ENCODE results near the gene NSMF. TPM values are rescaled to one million over a fixed set of nuclear protein-coding genes. Genes with fewer than 3 reads are reported as not detected.

Gene NSMF
- total RNA-seq, 4 donors from 2014 or later = 50.1 to 58.5 (median 54.2) TPM

GRCh38 chr9:137465000-137465719 is 6.0 kb upstream of the NSMF start:
- Histone ChIP-seq H3K9me3 (no peaks in the 10 kb centered on the region), H3K27me3 (no peaks in the 10 kb centered on the region), H3K36me3 (no peaks in the 10 kb centered on the region), H3K4me1 (no peaks in the 10 kb centered on the region), H3K4me3 (replicated peaks in 1 of 3) (no peak overlapping the region), H3K27ac (no peak overlapping the region)
- TF ChIP-seq POLR2A (IDR thresholded peaks at IDR 0.05) (no peak), CTCF (IDR thresholded peaks at IDR 0.05) (no peak)
- DNase-seq = no peak
- intact Hi-C loops (cut with DNase I) = no loop called here
- WGBS, 2 donors = 82 to 86% methylated on average over 5 to 10 of the region's 23 CpGs

- TF ChIP-seq CTCF (IDR thresholded peaks at IDR 0.05) (no peak), POLR2A (IDR thresholded peaks at IDR 0.05) (no peak)
- H3K27ac ChIP-seq = no peak overlapping the region
- no peaks in the 10 kb centered on the region for H3K27me3 ChIP-seq
- H3K4me1 ChIP-seq = peaks cover 4 to 7% of the 10 kb centered on the region in 2 donors
- intact Hi-C loops (cut with DNase I) = no loop called here
- no peak overlapping the region for H3K4me3 ChIP-seq (replicated peaks in 1 of 3)
- 95 to 96% methylated on average over 24 to 26 of the region's 28 CpGs for WGBS, 2 donors
- DNase-seq = no peak
- H3K36me3 ChIP-seq = no peaks in the 10 kb centered on the region
- no peaks in the 10 kb centered on the region for H3K9me3 ChIP-seq
These were observed 5.3 kb upstream of the NSMF start for GRCh38 chr9:137464291-137464999.

GRCh38 chr9:137463931-137464290 is 4.8 kb upstream of the NSMF start:
- DNase-seq = no peak
- intact Hi-C loops (cut with DNase I) = no loop called here
- WGBS, 2 donors = 91 to 96% methylated on average over 6 to 17 of the region's 18 CpGs
- peaks cover 5 to 9% of the 10 kb centered on the region in 2 donors for H3K4me1 ChIP-seq
- no peaks in the 10 kb centered on the region for H3K36me3 ChIP-seq
- H3K4me3 ChIP-seq (replicated peaks in 1 of 3) = no peak overlapping the region
- H3K27ac ChIP-seq = no peak overlapping the region
- no peak for TF ChIP-seq CTCF (IDR thresholded peaks at IDR 0.05)
- no peak for TF ChIP-seq POLR2A (IDR thresholded peaks at IDR 0.05)
- no peaks in the 10 kb centered on the region for H3K9me3 ChIP-seq
- no peaks in the 10 kb centered on the region for H3K27me3 ChIP-seq

GRCh38 chr9:137462986-137463930 is 4.1 kb upstream of the NSMF start:
- Histone ChIP-seq H3K36me3 (no peaks in the 10 kb centered on the region), H3K27ac (no peak overlapping the region), H3K9me3 (no peaks in the 10 kb centered on the region), H3K27me3 (no peaks in the 10 kb centered on the region), H3K4me3 (replicated peaks in 1 of 3) (no peak overlapping the region), H3K4me1 (peaks cover 9 to 13% of the 10 kb centered on the region in 2 donors)
- DNase-seq = no peak
- intact Hi-C loops (cut with DNase I) = no loop called here
- WGBS, 2 donors = 93 to 96% methylated on average over 21 to 22 of the region's 30 CpGs
- TF ChIP-seq POLR2A (IDR thresholded peaks at IDR 0.05) = no peak

GRCh38 chr9:137462396-137462985 is 3.4 kb upstream of the NSMF start:
- H3K27ac ChIP-seq = no peak overlapping the region
- H3K4me1 ChIP-seq = peaks cover 13 to 21% of the 10 kb centered on the region in 2 donors
- no peaks in the 10 kb centered on the region for H3K27me3 ChIP-seq
- no peaks in the 10 kb centered on the region for H3K36me3 ChIP-seq
- no peaks in the 10 kb centered on the region for H3K9me3 ChIP-seq
- DNase-seq = no peak
- intact Hi-C loops (cut with DNase I) = no loop called here
- H3K4me3 ChIP-seq (replicated peaks in 1 of 3) = no peak overlapping the region
- WGBS, 2 donors = 90 to 97% methylated on average over 6 to 14 of the region's 25 CpGs
- TF ChIP-seq CTCF (IDR thresholded peaks at IDR 0.05) = no peak
- TF ChIP-seq POLR2A (IDR thresholded peaks at IDR 0.05) = no peak

Measured in thyroid gland (tissue), 4 donors.